NCI-H2107 (cell line): ENCODE data around the gene CXCL14.

ENCODE experiments used
- DNase-seq: peaks from one replicate; lab custom pipeline; 2025; lab: John Stamatoyannopoulos, UW

Gene CXCL14

GRCh38 chr5:135578685-135579341, at the start of gene CXCL14:
TSS of gene CXCL14 (minus strand) at chr5:135578991. CDS start at chr5:135578778, 213 bp downstream.
- DNase-seq: peak; percentile 35

- no peak for DNase-seq
Observed at GRCh38 chr5:135626636-135627035, 47.8 kb upstream of the CXCL14 start.

- no peak for DNase-seq
Observed at GRCh38 chr5:135625961-135626360, 47.2 kb upstream of the CXCL14 start.

GRCh38 chr5:135625486-135625885, 46.7 kb upstream of the CXCL14 start:
- DNase-seq: no peak

- DNase-seq: no peak
Observed at GRCh38 chr5:135625061-135625460, 46.3 kb upstream of the CXCL14 start.

- no peak for DNase-seq
Observed at GRCh38 chr5:135623186-135623715, 44.5 kb upstream of the CXCL14 start.

GRCh38 chr5:135615581-135616260, 36.9 kb upstream of the CXCL14 start:
- DNase-seq: no peak

GRCh38 chr5:135615171-135615570, 36.4 kb upstream of the CXCL14 start:
- no peak for DNase-seq

- no peak for DNase-seq
Observed at GRCh38 chr5:135609981-135610380, 31.2 kb upstream of the CXCL14 start.

GRCh38 chr5:135608761-135609443, 30.1 kb upstream of the CXCL14 start:
- no peak for DNase-seq

GRCh38 chr5:135608361-135608760, 29.6 kb upstream of the CXCL14 start:
- no peak for DNase-seq

GRCh38 chr5:135606431-135606830, 27.6 kb upstream of the CXCL14 start:
- DNase-seq: no peak

- DNase-seq: no peak
Observed at GRCh38 chr5:135605221-135605620, 26.4 kb upstream of the CXCL14 start.

GRCh38 chr5:135604056-135604455, 25.3 kb upstream of the CXCL14 start:
- DNase-seq: no peak

GRCh38 chr5:135602882-135603721, 24.3 kb upstream of the CXCL14 start:
- DNase-seq: no peak

GRCh38 chr5:135601466-135601865, 22.7 kb upstream of the CXCL14 start:
- DNase-seq: no peak

GRCh38 chr5:135600971-135601381, 22.2 kb upstream of the CXCL14 start:
- no peak for DNase-seq

GRCh38 chr5:135600152-135600570, 21.4 kb upstream of the CXCL14 start:
- no peak for DNase-seq

- DNase-seq: no peak
Observed at GRCh38 chr5:135599421-135600151, 20.8 kb upstream of the CXCL14 start.

- no peak for DNase-seq
Observed at GRCh38 chr5:135598691-135599395, 20.1 kb upstream of the CXCL14 start.

GRCh38 chr5:135596788-135597187, 18.0 kb upstream of the CXCL14 start:
- DNase-seq: no peak
